ENCODE data around the gene ZNF148.

ZNF148 gene

DNA sequence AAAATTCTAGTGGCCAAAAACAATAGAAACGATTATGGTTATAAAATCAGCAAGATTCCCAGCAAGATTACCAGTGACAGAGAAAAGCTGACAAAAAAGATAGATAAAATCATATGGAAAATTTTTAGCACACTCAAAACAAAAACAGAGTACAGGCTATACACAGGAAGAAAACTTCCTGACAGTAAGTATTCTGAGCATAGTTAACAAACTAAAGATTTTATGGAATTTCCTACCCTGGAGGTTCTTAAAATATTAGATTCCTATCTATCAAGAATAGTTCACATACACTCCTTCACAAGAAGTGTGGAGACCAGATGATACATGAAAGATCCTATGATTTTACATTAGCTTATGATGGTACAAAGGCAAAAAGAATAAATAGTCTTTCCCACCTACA is 50.8 kb downstream of the ZNF148 start:
- DNase-seq = no peak

DNA sequence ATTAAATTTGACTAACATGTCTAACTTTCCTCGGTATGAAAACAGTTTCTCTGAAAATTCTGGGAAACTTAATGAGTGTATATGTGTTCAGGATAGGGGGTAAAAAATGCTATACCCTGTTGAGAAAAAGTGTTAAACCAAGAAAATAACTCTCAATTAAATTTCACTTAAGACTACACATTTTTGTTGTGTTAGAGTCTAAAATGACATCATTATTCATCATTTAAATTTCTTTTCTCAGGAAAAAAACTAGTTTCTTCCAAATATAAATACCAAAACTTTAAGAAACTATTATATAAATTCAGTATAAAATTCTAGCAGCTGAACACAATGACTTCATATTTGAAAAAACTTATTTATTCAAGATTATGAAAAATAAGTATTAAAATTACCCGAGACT is 52.2 kb downstream of the ZNF148 start:
- DNase-seq = no peak

DNA sequence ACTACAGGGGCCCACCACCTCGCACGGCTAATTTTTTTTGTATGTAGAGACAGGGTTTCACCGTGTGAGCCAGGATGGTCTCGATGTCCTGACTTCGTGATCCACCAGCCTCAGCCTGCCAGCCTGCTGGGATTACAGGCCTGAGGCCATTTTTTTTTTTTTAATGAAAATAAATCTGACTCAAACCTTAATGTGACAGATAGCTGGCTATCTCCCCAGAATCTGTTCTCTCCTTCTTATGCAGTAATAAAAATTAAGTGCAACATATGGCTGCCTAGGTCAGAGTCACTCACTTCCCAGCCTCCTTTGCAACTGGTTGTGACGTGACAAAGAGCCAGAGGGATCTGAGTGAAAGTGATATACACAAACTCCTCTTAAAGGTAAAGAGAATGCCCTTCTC is 53.0 kb downstream of the ZNF148 start:
- DNase-seq = peak; percentile 65

DNA sequence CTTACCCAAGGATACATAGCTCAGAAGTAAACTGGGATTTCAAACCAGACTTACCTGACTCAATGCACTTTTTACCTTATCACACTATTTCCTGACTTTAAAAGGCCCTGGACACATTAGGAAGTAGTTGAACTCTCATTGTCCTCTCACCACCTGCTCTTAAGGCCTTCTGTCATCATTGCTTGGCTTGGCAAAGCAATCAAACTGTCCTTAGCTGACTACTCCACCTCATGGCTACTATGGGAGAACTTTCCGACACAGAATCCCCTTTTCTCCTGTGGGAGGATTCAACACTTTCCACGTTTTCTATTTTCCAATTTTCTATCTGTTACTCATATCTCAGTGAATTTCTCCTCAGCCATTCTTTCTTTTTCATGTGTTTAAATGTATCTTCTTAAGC is 55.4 kb downstream of the ZNF148 start:
- no peak for DNase-seq

DNA sequence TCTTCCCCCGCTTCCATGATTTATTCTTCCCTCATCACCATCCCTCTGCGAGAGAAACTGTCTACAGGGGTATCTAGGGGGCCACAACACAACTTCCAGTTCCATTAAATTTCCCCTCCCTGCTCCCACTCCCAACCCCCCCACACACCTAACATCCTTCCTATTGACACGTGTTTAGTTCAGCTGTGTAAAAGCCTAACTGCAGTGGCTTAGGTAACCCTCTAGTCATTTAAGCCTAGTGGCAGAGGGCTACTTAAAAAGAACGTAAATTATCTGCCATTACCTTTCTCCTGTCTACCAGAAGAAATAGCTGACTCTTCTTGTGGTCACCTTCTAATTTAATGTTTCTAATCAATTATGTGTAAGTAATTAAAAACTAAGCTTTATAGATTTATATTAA is 56.3 kb downstream of the ZNF148 start:
- DNase-seq = no peak

DNA sequence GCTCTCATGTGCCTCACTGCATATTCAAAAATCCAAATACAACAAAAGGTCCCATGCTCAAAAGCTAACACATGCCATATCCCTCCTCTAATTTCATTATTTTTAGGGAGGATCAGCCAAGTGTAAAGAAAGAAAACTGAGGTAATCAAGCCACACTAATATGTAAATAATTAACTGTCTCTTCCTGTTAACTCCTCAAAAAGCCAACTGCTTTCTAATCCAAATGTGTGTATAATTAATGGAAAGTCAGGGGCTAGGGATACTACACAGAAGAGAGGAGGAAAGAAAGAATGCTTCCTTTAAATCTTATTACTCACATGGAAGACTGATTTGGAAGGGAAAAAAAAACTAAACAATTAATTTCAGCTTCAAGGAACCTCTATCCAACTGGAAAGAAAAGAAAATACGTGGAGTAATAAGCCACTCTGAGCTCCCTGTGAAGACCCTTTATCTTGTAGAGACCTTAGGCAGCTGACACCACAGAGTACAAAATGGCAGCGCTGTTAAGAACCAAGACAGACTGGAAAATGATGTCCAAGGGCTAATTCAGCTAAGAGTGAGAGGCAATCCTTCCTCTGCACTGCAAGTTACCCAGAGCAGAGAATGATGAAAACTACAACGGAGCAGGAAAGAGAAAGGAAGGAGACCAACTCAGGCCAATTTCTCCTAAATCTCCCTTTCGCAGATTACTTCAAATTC is 56.8 kb downstream of the ZNF148 start:
- DNase-seq = no peak

DNA sequence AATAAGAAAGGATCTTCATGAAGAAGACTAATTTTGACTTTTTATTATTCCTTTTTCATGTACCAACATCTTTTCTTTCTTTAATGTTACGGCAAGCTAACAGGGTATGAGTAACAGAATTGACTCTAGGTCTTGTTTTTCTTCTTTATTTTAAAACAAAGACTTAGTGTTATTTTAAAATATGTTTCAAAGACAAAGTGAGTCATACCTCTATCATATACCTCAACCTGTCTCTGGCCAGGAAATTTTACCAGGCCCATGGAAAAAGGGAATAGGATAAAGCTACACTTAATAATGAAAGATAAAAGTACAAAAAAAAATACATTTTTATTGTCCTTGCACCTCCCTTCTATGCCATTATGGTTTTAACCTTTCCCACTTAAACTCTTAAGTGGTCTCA is 57.4 kb downstream of the ZNF148 start:
- no peak for DNase-seq

DNA sequence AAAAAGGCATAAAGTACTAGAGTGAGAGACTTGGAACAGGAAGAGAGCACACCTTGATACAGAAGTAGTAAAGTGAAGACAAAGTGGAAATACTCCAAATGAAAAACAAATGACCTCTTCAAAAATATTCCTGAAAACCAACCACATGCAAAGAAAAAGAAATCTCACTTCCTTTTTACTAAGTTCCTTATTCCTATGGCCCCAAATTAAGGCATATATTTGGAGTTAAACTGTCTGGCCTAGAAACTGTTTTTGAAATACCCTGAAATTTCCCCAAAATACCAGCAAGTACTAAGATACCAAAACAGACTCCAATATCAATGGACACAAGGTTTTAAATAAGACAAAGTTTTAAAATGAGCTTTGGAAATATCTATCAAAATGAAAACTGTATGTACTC is 58.2 kb downstream of the ZNF148 start:
- no peak for DNase-seq

DNA sequence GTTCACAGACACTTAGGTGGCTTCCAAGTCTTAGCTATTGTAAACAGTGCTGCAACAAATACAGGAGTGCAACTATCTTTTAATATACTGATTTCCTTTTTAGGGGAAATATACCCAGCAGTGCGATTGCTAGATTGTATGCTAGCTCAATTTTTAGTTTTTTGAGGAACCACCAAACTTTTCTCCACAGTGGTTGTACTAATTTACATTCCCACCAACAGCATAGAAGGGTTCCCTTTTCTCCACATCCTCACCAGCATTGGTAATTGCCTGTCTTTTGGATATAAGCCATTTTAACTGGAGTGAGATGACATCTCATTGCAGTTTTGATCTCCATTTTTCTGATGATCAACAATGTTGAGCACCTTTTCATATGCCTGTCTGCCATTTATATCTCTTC is 58.9 kb downstream of the ZNF148 start:
- no peak for DNase-seq

DNA sequence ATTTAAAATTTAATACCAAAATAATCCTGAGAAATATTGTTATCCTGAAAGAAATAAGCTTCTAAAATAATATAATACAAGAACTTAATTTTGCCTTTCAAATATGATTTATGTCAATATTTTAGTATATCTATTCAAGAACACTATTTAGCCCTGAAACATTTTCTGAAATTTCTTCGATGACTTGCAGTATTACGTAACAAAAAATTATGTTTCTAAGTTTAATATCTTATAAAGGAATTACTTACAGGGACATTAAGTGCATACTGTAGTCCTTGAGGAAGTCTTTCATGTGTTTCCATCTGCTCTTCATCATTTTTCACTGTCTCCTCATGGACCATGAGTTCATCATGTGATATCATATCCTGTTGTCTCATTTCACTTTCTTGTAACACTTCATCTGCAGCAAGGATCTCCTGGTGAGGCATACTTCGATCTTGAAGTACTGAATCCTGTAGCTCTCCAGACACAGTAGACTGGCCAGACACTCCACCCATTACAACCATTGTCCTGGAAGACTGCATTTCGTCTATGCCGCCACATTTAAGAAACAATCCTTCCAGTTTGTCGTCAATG is 62.0 kb downstream of the ZNF148 start:
- no peak for DNase-seq

DNA sequence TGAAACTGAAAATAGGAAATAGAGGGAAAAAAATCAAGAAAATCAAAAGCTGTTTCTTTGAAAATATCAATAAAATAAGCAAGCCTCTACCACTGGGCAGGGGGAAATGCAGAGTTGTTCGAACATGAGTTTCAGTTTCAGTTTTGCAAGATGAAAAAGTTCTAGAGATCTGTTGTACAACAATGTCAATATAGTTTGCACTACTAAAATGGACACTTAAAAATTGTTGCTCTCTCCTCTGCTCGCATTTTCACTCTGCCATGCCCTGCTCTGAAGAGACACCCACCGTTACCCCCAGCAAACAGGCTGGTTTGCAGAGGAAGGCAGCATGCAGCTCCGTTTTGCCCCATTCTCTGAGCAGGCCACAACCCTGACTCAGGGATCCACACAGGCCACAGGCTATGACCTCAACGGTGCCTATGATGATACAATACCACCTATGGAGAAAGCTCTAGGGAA is 64.5 kb downstream of the ZNF148 start:
- DNase-seq = no peak

DNA sequence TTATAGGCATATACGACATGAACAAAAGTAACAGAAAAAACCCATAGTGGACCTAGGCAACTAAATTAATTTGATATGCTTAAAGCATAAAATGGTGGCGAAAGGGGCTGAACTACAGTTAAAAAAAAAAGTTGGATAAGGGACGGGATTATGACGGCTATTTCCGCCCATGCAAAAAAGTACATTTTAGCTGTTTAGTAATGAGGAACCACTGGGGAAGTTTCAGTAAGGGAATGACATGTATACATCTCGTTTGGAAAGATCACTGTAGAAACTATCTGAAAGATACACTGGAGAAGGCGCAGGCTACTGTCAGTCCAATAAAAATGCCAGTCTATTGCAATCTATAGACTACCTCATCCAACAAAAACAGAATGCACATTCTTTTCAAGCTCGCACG is 65.6 kb downstream of the ZNF148 start:
- no peak for DNase-seq

DNA sequence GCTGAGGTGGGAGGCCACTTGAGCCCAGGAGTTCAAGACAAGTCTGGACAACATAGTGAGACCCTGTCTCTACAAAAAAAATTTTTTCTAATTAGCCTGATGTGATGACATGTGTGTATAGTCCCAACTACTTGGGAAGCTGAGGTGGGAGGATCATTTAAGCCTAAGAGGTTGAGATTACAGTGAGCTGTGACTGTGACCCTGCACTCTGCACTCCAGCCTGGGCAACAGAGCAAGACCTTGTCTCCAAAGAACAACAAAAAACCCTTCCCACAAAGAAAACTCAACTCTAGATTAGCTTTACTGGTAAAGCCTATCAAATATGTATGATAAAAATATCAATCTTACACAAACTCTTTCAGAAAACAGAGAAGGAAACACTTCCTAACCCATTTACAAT is 68.5 kb downstream of the ZNF148 start:
- DNase-seq = no peak

DNA sequence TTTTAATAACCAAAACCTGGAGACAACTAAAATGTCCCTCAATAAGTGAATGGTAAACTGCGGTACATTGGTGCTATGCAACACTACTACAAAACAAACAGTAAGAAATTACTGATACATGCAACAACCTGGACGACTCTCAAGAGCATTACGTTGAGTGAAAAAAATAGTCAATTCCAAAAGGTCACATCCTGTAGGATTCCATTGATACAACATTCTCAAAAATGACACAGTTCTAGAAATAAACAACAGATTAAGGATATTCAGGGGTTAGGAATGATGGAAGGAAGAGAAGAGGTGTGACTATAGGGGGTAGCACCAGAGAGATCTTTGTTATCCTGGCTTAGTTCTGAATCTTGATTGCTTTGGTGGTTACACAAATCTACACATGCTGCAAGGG is 72.2 kb downstream of the ZNF148 start:
- DNase-seq = no peak

DNA sequence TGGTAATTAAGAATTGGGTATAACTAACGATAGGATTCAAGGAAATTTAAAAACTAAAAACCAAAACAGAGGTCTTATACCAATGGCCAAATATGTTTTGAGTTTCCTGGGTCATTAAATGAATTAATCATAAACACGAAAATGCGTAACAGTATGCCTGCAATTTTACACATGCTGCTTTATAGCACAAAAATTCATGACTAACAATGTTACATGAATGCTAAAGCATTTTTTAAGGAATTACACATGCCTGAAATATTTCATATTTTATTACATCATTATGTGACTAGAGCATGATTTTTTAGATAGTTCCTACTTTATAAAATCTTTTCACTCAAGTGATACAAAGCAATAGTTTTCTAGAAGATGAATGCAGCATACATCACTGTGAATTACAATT is 74.7 kb downstream of the ZNF148 start:
- no peak for DNase-seq

DNA sequence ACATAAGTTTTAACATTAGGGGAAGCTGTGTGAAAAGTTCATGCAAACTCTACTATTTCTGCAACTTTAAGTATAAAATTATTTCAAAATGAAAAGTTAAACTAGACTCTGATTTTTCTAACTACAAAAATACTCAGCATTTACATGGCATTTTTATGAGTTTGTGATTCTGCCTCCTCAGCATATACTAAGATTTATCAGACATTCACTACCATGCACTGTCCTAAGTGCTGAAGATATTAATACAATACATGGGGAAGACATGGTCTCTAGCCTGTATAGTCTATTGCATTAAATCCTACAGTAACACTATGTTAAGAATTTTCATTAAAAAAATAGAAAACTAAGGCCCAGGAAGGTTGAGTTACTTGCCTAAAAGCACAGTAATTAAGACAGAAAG is 80.7 kb downstream of the ZNF148 start:
- no peak for DNase-seq

DNA sequence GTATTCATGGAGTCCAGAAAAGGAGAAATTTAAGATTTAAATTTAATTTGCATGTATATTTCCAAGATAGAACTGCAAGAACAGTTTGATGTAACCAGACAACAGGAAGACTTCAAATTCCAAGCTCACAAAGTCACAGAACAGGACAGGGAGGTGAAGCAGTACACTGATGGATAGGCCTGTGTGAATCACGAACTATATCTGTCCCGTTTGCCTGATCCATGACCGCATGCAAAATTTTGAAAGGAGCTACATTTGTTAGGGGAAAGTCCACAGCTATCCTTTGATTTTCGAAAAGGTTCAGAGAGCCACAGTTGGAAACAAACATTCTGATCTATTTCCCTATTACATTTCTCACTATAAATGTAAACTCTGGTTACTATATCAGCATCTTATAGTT is 83.1 kb downstream of the ZNF148 start:
- DNase-seq = no peak

DNA sequence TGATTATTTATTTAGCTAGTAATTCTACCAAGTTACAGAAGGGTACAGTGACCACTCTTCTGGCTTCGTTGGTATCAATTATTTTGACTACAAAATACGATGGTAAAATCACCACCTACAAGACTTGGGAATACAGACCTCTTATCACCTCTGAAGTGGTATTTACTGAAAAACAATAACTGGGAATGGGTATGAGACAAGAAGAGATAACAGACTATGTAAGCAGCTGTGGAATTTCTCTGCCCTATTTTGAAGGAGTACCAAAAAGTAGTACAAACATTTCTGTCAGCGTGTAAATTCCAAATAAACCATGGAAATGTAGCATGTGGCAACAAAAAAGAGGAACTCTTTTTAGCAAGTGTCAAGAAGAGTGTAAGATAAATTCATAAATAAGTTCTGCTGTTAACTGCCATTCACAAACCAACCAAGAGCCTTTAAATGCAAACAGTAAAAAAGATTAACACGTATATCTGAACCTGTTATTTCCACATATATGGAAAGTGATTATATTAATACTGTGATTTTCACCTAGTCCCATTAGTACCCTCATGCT is 85.6 kb downstream of the ZNF148 start:
- DNase-seq = no peak

DNA sequence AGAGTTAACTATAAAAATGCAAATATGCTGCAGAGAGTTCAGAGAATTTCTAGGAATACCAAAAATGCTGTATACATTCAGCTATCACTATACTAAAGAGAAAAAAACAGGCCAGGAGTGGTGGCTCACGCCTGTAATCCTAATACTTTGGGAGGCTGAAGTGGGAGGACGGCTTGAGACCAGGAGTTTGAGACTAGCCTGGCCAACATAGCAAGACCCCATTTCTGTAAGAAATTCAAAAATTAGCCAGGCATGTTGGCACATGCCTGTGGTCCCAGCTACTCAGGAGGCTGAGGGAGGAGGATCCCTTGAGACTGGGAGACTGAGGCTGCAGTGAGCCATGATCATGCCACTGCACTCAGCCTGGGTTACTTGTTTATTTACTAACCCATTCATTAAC is 87.9 kb downstream of the ZNF148 start:
- DNase-seq = no peak

DNA sequence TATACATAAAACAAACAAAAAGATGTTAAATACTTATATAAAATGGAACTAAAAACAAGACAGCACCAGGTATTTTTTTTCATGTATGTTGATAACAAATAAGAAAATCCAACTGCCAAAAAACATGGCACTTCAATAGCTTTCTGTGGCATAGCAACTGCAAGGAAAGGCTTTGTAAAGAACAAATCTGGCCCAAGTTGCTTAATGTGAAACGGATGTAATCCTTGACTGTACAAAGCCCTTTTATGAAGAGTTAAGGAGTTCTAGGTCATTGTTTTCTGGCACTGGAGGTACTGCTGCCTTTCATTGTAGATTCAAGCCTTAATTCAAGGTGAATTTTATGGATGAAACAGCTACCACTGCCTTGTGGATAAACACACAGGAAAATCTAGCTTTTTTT is 93.7 kb downstream of the ZNF148 start:
- DNase-seq = no peak

DNA sequence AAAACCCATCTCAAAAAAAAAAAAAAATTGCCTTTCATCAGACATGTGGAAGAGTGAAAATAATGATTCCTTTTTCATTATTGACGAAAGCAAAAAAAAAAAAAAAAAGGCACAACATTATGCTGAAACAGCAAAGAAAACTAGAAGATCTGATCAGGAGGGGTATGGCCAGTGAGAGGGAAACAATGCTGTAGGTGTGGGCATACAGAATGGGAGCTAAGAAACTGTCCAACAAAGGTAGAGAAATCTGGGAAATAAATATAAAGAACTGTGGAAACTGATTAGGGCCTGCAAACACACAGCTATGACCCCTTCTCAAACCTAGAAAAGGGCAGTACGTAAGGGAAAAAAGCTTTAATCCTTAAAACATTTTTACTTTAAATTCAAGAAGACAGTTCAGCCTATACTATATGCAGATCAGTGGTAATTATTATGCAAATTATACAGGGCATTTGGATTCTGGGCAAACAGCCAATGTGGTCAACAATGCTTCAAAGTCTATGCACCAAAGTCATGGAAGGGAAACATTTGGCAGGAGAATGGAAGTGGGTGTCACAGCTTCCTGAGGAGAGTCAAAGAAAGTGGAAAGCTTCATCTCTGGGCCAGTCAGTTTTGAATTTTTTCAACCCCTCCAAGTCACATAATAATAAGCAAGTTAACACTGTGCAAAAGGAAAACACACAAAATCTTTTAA is 94.3 kb downstream of the ZNF148 start:
- DNase-seq = peak; percentile 83

DNA sequence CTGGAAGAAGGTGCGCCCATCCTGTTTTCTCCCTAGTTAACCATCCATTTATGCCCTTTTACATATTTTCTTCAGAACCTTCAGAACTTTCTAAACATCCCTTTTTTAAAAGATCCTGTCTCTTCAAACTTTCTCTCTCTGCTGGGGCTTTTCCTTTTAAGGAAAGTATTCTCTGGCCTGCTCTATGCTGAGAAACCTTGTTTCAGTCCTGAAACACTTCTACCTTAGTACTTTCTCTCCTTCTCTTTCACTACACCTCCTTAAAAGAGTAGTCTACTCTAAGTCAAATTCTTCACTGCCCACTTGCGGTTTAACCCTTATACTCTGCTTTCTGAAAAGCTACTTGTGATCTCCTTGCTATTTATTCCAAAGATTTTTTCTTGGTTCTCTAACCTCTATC is 97.0 kb downstream of the ZNF148 start:
- DNase-seq = no peak

DNA sequence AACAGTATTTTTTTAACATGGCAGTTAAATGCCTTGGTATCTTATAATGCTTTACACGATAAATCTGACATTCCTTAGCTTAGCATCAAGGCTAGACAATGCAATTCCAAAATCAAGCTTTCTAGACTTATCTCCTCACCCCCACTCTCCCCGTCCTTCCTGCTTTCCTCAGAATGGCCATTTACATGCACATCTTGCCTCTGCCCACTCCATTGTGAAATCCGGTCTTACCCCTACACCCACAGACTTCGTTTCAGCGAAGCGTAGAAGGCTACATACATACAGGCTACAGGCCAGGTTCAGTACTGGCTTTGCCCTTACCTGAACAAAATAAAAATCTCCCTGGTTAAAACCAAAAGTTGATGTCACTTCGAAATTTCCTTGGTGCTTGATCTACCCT is 104.0 kb downstream of the ZNF148 start:
- DNase-seq = no peak

DNA sequence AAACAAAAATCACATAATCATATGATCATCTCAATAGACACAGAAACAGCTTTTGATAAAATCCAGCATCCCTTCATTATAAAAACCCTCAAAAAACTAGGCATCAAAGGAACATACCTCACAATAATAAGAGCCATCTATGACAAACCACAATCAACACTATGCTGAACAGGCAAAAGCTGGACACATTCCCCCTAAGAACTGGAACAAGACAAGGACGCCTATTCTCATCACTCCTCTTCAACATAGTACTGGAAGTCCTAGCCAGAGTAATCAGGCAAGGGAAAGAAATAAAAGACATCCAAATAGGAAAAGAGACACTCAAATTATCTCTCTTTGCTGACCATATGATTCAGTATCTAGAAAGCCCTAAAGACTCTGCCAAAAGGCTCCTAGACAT is 107.7 kb downstream of the ZNF148 start:
- no peak for DNase-seq

Measured in NCI-H2081 treated with DMSO at 0.1 percent for 48 hours (cell line).